Fibroblast of the aortic adventitia (primary cell): Measurements from ENCODE around the gene MEF2A. TPM values are rescaled to one million over a fixed set of nuclear protein-coding genes. Genes with fewer than 3 reads are reported as not detected.

Experiments used
- DNase-seq: peaks from one replicate; pipeline ENCODE4 v3.0.0-alpha.2; 2010; ENCODE audit warnings: low read depth
- H3K4me3 ChIP-seq: 2 replicates; pipeline ENCODE4 v1.5.1; 2011; ENCODE audit warnings: low read depth, mild to moderate bottlenecking, control low read depth, low read length, moderate library complexity
- total RNA-seq: library from RNA; depleted of rRNA; stranded (reverse); fragments of >200 nt; gene quantifications from 2 replicates; pipeline ENCODE4 v1.2.3, GENCODE V29; 2012; ENCODE audit warnings: low replicate concordance
- TF ChIP-seq, protein P1 (sequence below): IDR thresholded peaks from 2 replicates; pipeline ENCODE4 v1.5.1; 2011; ENCODE audit warnings: mild to moderate bottlenecking, low read length, control low read depth, inconsistent platforms; ENCODE audit not compliant: insufficient read depth

MEF2A gene
- total RNA-seq, 1 donor = 95.1 TPM

DNA sequence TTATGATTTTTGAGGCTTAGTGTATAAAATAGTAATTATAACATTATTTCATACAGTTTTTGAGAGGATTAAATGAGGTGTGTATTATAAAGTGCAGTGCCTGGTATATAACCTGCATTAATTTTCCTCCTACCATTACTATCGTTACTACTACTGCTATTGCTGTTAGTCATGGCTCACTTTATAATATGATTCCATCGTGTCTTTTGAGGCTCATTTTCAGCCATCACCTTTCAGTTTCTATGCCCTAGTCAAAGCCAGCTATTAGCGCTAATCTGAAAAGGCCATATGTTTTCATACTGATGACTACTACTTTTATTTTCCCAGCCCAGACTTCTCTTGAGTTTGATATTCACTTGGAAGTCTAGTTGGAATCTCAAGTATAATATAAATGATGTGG is 5.5 kb downstream of the MEF2A start:
- no peak for DNase-seq
- TF ChIP-seq, protein P1, sequence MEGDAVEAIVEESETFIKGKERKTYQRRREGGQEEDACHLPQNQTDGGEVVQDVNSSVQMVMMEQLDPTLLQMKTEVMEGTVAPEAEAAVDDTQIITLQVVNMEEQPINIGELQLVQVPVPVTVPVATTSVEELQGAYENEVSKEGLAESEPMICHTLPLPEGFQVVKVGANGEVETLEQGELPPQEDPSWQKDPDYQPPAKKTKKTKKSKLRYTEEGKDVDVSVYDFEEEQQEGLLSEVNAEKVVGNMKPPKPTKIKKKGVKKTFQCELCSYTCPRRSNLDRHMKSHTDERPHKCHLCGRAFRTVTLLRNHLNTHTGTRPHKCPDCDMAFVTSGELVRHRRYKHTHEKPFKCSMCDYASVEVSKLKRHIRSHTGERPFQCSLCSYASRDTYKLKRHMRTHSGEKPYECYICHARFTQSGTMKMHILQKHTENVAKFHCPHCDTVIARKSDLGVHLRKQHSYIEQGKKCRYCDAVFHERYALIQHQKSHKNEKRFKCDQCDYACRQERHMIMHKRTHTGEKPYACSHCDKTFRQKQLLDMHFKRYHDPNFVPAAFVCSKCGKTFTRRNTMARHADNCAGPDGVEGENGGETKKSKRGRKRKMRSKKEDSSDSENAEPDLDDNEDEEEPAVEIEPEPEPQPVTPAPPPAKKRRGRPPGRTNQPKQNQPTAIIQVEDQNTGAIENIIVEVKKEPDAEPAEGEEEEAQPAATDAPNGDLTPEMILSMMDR = no peak
- no peak overlapping the region for H3K4me3 ChIP-seq

DNA sequence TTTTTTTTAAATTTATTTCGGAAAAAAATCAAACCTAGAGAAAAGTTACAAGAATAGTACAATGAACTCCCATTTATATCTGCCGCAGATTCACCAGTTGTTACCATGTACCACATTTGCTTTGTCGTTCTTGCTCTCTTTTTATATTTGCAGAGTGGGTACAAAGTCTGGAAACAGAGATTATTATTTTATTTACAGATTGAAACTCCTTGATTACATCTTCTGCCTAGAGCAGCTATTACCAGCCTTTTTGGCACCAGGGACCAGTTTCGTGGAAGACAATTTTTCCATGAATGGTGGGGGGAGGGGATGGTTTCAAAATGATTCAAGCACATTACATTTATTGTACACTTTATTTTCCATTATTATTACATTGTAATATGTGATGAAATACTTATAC is 8.3 kb downstream of the MEF2A start:
- TF ChIP-seq, protein P1 = no peak
- DNase-seq = no peak
- no peak overlapping the region for H3K4me3 ChIP-seq

DNA sequence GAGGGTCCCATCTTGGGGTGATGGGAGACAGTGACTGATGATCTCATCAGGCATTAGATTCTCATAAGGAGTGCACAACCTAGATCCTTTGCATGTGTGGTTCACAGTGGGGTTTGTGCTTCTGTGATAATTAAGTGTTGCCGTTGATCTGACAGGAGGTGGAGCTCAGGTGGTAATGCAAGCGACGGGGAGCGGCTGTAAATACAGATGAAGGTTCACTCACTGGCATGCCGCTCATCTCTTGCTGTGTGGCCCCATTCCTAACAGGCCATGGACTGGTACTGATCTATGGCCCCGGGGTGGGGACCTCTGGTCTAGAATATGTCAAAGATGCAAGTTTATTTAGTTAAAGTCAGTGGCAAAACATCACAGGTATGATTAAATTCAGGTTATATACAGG is 8.7 kb downstream of the MEF2A start:
- no peak overlapping the region for H3K4me3 ChIP-seq

DNA sequence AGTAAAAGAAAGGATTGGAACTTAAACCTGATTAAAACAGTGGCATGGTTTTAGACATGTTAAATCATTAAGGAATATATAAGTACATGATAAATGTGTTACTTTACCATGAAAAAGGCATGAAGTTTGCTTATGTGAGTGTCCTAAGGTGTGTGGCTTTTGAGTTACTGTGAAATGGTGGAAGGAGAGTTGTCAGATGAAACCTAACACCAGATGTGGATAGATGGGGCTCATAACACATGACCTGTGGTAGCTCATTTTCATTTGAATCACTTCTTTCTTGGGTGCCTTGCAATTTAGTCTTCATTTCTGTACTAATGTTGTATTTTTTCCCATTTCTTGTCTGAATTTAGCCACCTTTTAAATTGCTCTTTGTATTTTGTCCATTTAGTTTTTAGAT is 13.0 kb downstream of the MEF2A start:
- H3K4me3 ChIP-seq = no peak overlapping the region
- TF ChIP-seq, protein P1 = no peak
- DNase-seq = no peak

More for the DNA sequence above, 8.7 kb downstream of the MEF2A start:
- no peak for DNase-seq
- TF ChIP-seq, protein P1 = no peak

DNA sequence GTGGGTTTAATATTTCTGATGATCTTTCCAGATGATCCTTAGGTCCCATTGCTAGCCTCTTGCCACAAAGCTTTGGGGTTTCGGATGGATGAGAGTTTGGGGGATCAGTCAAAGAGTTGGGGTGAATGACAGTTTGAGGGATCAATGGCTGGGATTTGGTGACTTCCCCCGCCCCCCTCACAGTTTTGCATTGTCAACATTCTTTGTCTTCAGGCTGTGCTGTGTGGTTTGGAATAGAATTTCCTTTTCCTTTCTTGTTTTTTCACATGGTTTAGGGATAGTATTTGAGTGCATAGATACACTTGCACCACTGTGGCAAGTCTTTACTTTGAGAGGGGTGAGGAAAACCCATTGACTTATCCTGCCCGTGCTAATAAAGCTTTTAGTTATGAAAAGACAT is 14.3 kb downstream of the MEF2A start:
- TF ChIP-seq, protein P1 = no peak
- no peak for DNase-seq
- H3K4me3 ChIP-seq = no peak overlapping the region

DNA sequence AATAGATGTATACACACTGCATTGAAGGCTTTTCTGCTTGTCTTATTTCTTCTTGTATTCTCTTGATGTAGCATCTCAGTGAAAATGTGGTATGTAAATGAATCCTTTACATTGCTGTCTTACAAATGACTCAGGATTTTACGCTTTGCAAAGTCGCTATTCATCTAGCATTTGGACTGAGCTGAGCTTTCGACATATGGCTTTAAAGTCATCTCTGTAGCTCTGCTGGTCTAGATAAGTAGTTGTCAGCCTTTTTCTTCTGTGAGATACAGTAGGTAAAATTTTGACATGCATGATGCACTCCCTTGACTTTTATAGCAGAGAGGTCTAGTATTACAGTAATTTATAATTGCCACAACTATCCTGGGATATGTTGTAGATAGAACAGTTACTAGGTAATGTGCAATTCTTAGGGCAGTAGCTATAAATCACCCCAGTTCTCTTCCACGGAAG is 16.8 kb downstream of the MEF2A start:
- no peak for DNase-seq
- TF ChIP-seq, protein P1 = no peak
- no peak overlapping the region for H3K4me3 ChIP-seq

DNA sequence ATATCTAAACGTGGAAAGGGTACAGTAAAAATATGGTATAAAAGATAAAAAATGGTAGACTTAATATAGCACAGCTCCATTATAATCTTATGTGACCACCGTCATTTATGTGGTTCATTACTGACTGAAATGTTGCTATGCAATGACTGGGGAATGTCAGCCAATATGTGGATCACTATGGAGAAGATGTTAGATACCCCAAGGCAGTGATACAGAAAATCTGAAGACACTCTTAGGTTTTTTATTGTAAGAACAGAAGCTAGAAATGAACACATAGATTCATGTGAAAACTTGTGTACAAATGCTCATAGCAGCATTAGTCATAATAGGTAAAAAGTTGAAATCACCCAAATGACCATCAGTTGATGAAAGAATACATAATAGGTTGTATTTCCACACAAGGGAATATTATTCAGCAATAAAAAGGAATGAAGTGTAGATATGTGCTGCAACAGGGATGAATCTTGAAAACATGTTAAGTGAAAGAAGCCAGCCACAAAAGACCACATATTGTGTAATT is 18.4 kb downstream of the MEF2A start:
- TF ChIP-seq, protein P1 = no peak
- no peak overlapping the region for H3K4me3 ChIP-seq
- DNase-seq = no peak
